GM18873 (cell line): ENCODE results near the gene ATRNL1.
"Not testable (repeated sequence)": the region's sequence is repeated elsewhere in the genome, so short reads cannot be mapped to it uniquely, and the experiment has no call there.

Source experiments
- ATAC-seq: cut with Tn5 transposase; IDR thresholded peaks from one replicate; pipeline ENCODE4 v1.9.1; 2021; ENCODE audit warnings: mild to moderate bottlenecking, moderate library complexity, moderate number of reproducible peaks; ENCODE audit not compliant: unreplicated experiment, low FRiP score

Gene ATRNL1

GRCh38 chr10:115082506-115082905 is 10.7 kb upstream of the ATRNL1 start:
- ATAC-seq = no peak

- no peak for ATAC-seq
Observed at GRCh38 chr10:115084277-115084850, 8.8 kb upstream of the ATRNL1 start.

- no peak for ATAC-seq
Observed at GRCh38 chr10:115091161-115091560, 2.0 kb upstream of the ATRNL1 start.

- peak; percentile 23 for ATAC-seq
Observed at GRCh38 chr10:115092258-115092554, 959 bp upstream of the ATRNL1 start.

GRCh38 chr10:115092555-115093285 is 445 bp upstream of the ATRNL1 start:
- ATAC-seq = peak; percentile 55

GRCh38 chr10:115093776-115094408 is 727 bp downstream of the ATRNL1 start:
- peak; percentile 50 for ATAC-seq

GRCh38 chr10:115094416-115095140 is 1.4 kb downstream of the ATRNL1 start:
- ATAC-seq = no peak

GRCh38 chr10:115095758-115096157 is 2.6 kb downstream of the ATRNL1 start:
- no peak for ATAC-seq

GRCh38 chr10:115103700-115104099 is 10.5 kb downstream of the ATRNL1 start:
- ATAC-seq = no peak

GRCh38 chr10:115105411-115105810 is 12.2 kb downstream of the ATRNL1 start:
- not testable (repeated sequence) for ATAC-seq

- ATAC-seq = no peak
Observed at GRCh38 chr10:115107830-115108229, 14.7 kb downstream of the ATRNL1 start.

- no peak for ATAC-seq
Observed at GRCh38 chr10:115117301-115117700, 24.1 kb downstream of the ATRNL1 start.

- ATAC-seq = no peak
Observed at GRCh38 chr10:115118346-115118745, 25.2 kb downstream of the ATRNL1 start.

GRCh38 chr10:115125505-115125904 is 32.3 kb downstream of the ATRNL1 start:
- ATAC-seq = no peak

- no peak for ATAC-seq
Observed at GRCh38 chr10:115129752-115130151, 36.6 kb downstream of the ATRNL1 start.

- ATAC-seq = no peak
Observed at GRCh38 chr10:115136616-115137015, 43.5 kb downstream of the ATRNL1 start.

- no peak for ATAC-seq
Observed at GRCh38 chr10:115141254-115141653, 48.1 kb downstream of the ATRNL1 start.

GRCh38 chr10:115157357-115157756 is 64.2 kb downstream of the ATRNL1 start:
- ATAC-seq = no peak

- ATAC-seq = no peak
Observed at GRCh38 chr10:115163129-115163528, 70.0 kb downstream of the ATRNL1 start.

GRCh38 chr10:115164220-115164619 is 71.1 kb downstream of the ATRNL1 start:
- no peak for ATAC-seq

- no peak for ATAC-seq
Observed at GRCh38 chr10:115167751-115168150, 74.6 kb downstream of the ATRNL1 start.
